ENCODE measurements around the gene RABGGTA. TPM values are rescaled to one million over a fixed set of nuclear protein-coding genes. Genes with fewer than 3 reads are reported as not detected.

RABGGTA gene
- total RNA-seq, 1 donor from 2014 or later = 25.9 TPM

GRCh38 chr14:24253936-24254335 lies 17.5 kb downstream of the RABGGTA start:
- no peak overlapping the region for H3K4me3 Mint-ChIP-seq (ENCODE audit: low read depth)
- H3K4me1 Mint-ChIP-seq (ENCODE audit: low read depth) = no peaks in the 10 kb centered on the region
- no peaks in the 10 kb centered on the region for H3K9me3 Mint-ChIP-seq (ENCODE audit: low read depth)
- H3K36me3 Mint-ChIP-seq (ENCODE audit: insufficient read depth) = no peaks in the 10 kb centered on the region
- DNase-seq (ENCODE audit: low spot score, unreplicated experiment) = no peak
- no peak for TF ChIP-seq CTCF (IDR thresholded peaks at IDR 0.05; ENCODE audit: unreplicated experiment)
- no peak overlapping the region for H3K27ac Mint-ChIP-seq
- no peaks in the 10 kb centered on the region for H3K27me3 Mint-ChIP-seq

GRCh38 chr14:24252289-24253124 lies 18.9 kb downstream of the RABGGTA start:
- Mint-ChIP-seq H3K36me3 (ENCODE audit: insufficient read depth) (no peaks in the 10 kb centered on the region), H3K4me3 (ENCODE audit: low read depth) (no peak overlapping the region), H3K27ac (peak overlapping the region; percentile 49), H3K4me1 (ENCODE audit: low read depth) (no peaks in the 10 kb centered on the region), H3K27me3 (no peaks in the 10 kb centered on the region), H3K9me3 (ENCODE audit: low read depth) (no peaks in the 10 kb centered on the region)
- no peak for DNase-seq (ENCODE audit: low spot score, unreplicated experiment)
- no peak for TF ChIP-seq CTCF (IDR thresholded peaks at IDR 0.05; ENCODE audit: unreplicated experiment)

- Mint-ChIP-seq H3K36me3 (ENCODE audit: insufficient read depth) (no peaks in the 10 kb centered on the region), H3K27ac (no peak overlapping the region), H3K9me3 (ENCODE audit: low read depth) (no peaks in the 10 kb centered on the region), H3K4me1 (ENCODE audit: low read depth) (no peaks in the 10 kb centered on the region), H3K4me3 (ENCODE audit: low read depth) (no peak overlapping the region), H3K27me3 (no peaks in the 10 kb centered on the region)
- DNase-seq (ENCODE audit: low spot score, unreplicated experiment) = no peak
- no peak for TF ChIP-seq CTCF (IDR thresholded peaks at IDR 0.05; ENCODE audit: unreplicated experiment)
Measured at GRCh38 chr14:24251880-24252288, 19.5 kb downstream of the RABGGTA start.

GRCh38 chr14:24250354-24250753 lies 21.0 kb downstream of the RABGGTA start:
- H3K27ac Mint-ChIP-seq = no peak overlapping the region
- no peak overlapping the region for H3K4me3 Mint-ChIP-seq (ENCODE audit: low read depth)
- no peak for TF ChIP-seq CTCF (IDR thresholded peaks at IDR 0.05; ENCODE audit: unreplicated experiment)
- no peaks in the 10 kb centered on the region for H3K9me3 Mint-ChIP-seq (ENCODE audit: low read depth)
- H3K36me3 Mint-ChIP-seq (ENCODE audit: insufficient read depth) = no peaks in the 10 kb centered on the region
- no peaks in the 10 kb centered on the region for H3K4me1 Mint-ChIP-seq (ENCODE audit: low read depth)
- DNase-seq (ENCODE audit: low spot score, unreplicated experiment) = no peak
- no peaks in the 10 kb centered on the region for H3K27me3 Mint-ChIP-seq

- no peak for TF ChIP-seq CTCF (IDR thresholded peaks at IDR 0.05; ENCODE audit: unreplicated experiment)
- no peaks in the 10 kb centered on the region for H3K9me3 Mint-ChIP-seq (ENCODE audit: low read depth)
- no peaks in the 10 kb centered on the region for H3K36me3 Mint-ChIP-seq (ENCODE audit: insufficient read depth)
- peaks cover 2% of the 10 kb centered on the region for H3K4me1 Mint-ChIP-seq (ENCODE audit: low read depth)
- H3K27me3 Mint-ChIP-seq = no peaks in the 10 kb centered on the region
- peak overlapping the region; percentile 86 for H3K27ac Mint-ChIP-seq
- no peak overlapping the region for H3K4me3 Mint-ChIP-seq (ENCODE audit: low read depth)
- DNase-seq (ENCODE audit: low spot score, unreplicated experiment) = no peak
Measured at GRCh38 chr14:24249230-24250021, 22.0 kb downstream of the RABGGTA start.

All from progenitor cell of endocrine pancreas (in vitro differentiated cells).